ENCODE results near the gene CD81. TPM values are rescaled to one million over a fixed set of nuclear protein-coding genes. Genes with fewer than 3 reads are reported as not detected.
"Not testable (repeated sequence)": the region's sequence is repeated elsewhere in the genome, so short reads cannot be mapped to it uniquely, and the experiment has no call there.

CD81 gene
- total RNA-seq, 1 donor from 2014 or later, result 183 TPM

DNA sequence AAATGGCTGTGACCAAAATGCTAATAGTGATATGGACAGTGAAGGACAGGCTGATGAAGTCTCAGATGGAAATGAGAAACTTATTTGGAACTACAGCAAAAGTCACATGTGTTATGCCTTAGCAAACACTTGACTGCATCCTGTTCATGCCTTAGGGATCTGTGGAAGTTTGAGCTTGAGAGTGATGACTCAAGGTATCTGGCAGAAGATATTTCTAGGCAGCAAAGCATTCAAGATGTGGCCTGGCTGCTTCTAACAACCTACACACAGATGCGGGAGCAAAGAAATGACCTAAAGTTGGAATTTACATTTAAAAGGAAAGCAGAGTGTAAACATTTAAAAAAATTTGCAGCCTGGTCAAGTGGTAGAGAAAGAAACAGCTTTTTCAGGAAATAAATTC is 28.1 kb upstream of the CD81 start:
- H3K4me3 ChIP-seq (ENCODE audit: low read depth, low read length), result no peak overlapping the region
- no peak for TF ChIP-seq CTCF (conservative IDR thresholded peaks at IDR 0.05; ENCODE audit: low read depth, low read length)
- no peak for DNase-seq (ENCODE audit: low read depth)

DNA sequence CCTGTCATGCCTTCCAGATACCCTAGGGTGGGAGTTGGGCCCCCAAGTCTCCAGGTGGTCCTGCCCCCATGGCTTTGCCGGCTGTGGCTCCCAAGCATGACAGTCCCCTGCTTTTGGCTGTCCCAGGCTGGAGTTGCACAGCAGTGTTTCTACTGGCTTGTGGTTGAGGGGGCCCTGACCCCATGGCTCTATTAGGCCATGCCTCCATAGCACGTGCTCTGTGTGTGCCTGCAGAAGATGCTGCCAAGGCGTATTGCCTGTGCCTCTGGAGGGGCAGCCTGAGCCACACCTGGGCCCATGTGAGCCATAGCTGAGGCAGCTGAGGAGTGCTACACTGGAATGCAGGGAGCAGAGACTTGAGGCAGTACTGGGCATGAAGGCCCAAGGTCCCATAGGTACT is 25.4 kb upstream of the CD81 start:
- H3K4me3 ChIP-seq (ENCODE audit: low read depth, low read length), result no peak overlapping the region
- no peak for DNase-seq (ENCODE audit: low read depth)
- no peak for TF ChIP-seq CTCF (conservative IDR thresholded peaks at IDR 0.05; ENCODE audit: low read depth, low read length)

GRCh38 chr11:2352420-2352819 is 24.7 kb upstream of the CD81 start:
- no peak for DNase-seq (ENCODE audit: low read depth)
- no peak for TF ChIP-seq CTCF (conservative IDR thresholded peaks at IDR 0.05; ENCODE audit: low read depth, low read length)
- H3K4me3 ChIP-seq (ENCODE audit: low read depth, low read length), result no peak overlapping the region

DNA sequence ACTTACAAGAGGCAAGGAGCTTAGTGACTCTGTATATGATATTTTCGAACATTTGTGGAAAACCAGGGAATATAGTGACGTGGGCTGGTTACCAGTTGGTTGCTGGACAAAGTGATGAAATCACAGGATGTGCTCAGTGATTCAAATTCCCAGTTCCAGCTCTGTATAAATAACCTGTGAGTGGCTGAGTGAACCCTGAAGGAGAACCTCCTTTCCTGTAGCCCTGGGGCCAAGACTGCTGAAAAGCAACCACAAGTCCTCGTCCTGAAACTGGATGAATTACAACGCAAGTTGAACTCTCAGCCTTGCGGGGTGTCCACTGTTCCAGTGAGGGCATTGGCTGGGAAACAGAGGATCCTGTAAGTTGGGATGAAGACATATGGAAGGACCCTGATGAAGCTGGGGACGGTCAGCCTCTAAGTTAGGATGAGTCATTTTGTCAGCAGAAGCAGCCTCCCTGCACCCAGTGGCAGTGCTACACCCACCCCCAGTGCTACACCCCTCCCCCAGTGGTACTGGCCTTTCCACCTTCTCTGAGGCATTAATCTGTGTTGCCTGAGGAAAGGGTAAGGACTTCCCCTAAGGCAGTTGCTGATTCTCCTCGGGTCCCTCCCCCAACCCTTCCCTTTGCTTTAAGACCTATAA is 22.0 kb upstream of the CD81 start:
- no peak overlapping the region for H3K4me3 ChIP-seq (ENCODE audit: low read depth, low read length)
- no peak for TF ChIP-seq CTCF (conservative IDR thresholded peaks at IDR 0.05; ENCODE audit: low read depth, low read length)
- no peak for DNase-seq (ENCODE audit: low read depth)

DNA sequence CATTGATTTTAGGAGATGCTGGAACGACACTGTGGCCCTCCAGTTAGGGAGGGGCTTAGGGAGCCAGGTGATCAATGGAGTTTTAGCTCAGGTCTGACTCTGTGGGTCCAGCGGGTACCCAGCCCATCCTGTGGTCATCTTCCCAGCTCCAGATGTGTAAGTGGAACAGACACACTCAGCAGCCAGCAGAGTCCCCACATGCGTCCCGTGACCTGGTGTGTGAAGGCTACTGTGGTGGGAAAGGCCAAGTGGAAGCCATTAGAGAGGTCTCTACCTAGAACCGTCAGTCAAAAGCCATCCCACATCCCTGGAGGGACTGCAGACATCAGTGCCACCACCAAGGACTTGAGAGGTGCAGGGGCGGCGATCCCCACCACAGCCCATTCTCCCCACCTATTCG is 19.9 kb upstream of the CD81 start:
- TF ChIP-seq CTCF (conservative IDR thresholded peaks at IDR 0.05; ENCODE audit: low read depth, low read length), result no peak
- H3K4me3 ChIP-seq (ENCODE audit: low read depth, low read length), result no peak overlapping the region
- no peak for DNase-seq (ENCODE audit: low read depth)

GRCh38 chr11:2357651-2358050 is 19.5 kb upstream of the CD81 start:
- H3K4me3 ChIP-seq (ENCODE audit: low read depth, low read length); DNase-seq (ENCODE audit: low read depth): not testable (repeated sequence)

- no peak for TF ChIP-seq CTCF (conservative IDR thresholded peaks at IDR 0.05; ENCODE audit: low read depth, low read length)
- H3K4me3 ChIP-seq (ENCODE audit: low read depth, low read length), result no peak overlapping the region
- no peak for DNase-seq (ENCODE audit: low read depth)
Observed at GRCh38 chr11:2358754-2359442, 18.2 kb upstream of the CD81 start.

All from epithelial cell of proximal tubule (primary cell).